AG09309 (cell line): ENCODE data around the gene TMEM45B.

Experiments used
- DNase-seq: peaks from one replicate; pipeline ENCODE4 v3.0.0-alpha.2; 2010; ENCODE audit warnings: low read depth
- H3K4me3 ChIP-seq: 2 replicates; pipeline ENCODE4 v1.5.1; 2011; ENCODE audit warnings: mild to moderate bottlenecking, low read depth, low read length, moderate library complexity; ENCODE audit not compliant: control insufficient read depth
- CTCF ChIP-seq: IDR thresholded peaks from 2 replicates; pipeline ENCODE4 v1.5.1; 2011; ENCODE audit warnings: mild to moderate bottlenecking, low read depth, low read length, inconsistent platforms; ENCODE audit not compliant: insufficient read depth, control insufficient read depth; ENCODE audit errors: missing control alignments

TMEM45B gene

DNA sequence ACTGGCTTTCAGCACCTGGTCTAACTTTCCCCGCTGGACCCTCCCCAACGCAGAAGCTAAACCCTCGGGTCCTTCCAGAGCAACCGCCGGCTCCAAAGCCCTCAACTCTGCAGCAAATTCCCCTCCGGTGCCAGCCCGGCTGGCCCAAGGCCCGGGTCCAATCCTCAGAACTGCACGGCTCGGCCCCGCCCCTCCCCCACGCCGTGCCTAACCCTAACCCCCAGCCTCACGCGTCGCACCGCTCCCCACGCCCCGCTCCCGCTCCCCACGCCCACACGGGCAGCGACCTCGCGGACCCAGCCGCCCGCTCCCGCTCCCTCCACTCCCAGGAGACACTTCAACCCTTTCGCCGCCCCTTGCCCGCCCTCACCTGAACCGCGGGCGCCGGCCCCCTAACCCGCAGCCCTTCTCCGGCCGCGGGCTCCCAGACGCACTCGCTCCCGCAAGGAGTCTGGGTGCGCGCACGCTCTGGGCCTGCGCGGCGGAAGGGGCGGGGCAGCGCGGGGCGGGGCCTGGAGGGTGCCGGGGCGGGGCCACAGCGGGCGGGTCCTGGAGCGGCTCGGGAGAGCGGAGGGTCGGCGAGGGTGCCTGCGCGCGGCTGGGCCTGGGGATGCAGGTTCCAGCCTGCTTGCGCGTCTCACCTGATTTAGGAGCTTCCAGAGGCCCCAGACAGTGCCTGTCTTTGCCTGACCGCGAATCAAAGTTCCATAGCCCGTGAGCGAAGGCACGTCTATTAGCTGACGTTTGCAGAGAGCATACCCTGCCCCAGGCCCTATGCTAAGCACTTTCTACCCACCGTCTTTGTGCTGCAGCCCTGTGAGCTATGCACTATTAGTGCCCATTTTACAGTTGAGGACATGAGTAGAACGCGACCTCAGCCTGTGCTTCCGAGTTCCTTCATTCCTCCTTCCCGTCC, 79.7 kb downstream of the TMEM45B start, which contains the start of gene NFRKB:
NFRKB (minus strand) TSS at position 453 of the 916 bp plus-strand sequence. CDS start 2,729 bp downstream, outside the sequence.
- DNase-seq = no peak
- H3K4me3 ChIP-seq = peak within 1 kb of the TSS; percentile 85
- TF ChIP-seq CTCF = no peak

DNA sequence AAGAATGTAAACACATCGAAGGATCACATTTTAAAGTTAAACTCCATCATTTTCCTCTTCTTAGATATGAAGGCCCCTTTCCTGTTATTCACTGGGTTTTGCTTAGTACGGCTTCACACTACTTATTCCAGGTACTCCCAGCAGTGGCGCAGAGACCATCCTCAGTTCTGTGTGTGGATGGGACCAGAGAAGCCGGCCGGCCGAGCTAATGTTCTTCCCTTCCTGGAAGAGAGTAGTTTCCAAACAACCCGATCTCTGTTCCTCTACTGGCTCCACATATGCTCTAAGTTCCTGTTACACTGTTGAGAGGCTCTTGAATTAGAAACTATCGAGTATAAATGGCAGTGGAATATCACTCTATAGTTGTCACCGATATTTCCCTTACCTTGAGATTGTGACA, 80.4 kb downstream of the TMEM45B start:
- no peak for TF ChIP-seq CTCF
- peak overlapping the region; percentile 85; the same call in 1 of the 2 replicates for H3K4me3 ChIP-seq
- no peak for DNase-seq

DNA sequence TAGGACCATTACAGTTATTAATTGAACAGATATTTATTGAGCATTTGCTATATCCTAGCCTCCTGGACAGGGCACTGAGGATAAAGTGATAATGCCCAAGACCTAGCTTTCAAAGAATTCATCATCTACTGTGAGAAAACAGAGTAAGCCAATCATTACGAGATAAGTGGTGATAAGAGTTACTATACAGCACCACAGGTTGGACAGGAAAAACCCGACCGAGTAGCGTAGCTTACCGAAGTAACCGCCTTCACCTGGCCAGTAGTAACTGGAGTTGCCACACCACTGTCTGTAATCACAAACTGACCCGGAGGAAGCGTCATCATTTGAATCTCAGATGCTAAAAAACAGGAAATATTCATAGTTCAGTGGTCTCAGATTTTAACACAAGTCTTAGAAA, 89.8 kb downstream of the TMEM45B start:
- no peak overlapping the region for H3K4me3 ChIP-seq
- no peak for DNase-seq
- no peak for TF ChIP-seq CTCF
